ENCODE results near the gene FXR2. TPM values are rescaled to one million over a fixed set of nuclear protein-coding genes. Genes with fewer than 3 reads are reported as not detected.

FXR2 gene
- total and polyA plus RNA-seq, 2 donors (not counting 3 experiments of a cell fraction or from before 2014, with no cell fraction given), result 40.1 to 48.9 TPM

DNA sequence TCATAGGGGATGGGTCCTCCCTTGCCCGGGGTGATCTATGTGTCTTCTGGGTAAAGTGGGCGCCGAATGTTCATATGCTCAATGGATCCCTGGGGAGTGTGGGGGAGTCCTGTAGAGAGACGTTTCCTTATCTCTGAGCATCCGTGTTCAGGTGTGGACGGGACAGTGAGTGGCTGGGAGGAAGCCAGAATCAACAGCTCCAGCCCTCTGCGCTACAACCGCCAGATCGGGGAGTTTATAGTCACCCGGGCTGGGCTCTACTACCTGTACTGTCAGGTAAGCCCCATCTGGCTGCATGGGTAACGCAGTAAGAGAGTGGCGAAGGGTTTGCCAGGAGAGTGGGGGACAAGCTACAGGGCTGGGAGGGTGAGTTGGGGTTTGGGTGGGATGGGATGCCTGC is 58.1 kb downstream of the FXR2 start:
- BruUV-seq (replicated peaks), result no TSS peak
- ChIA-PET CTCF (interaction anchor here (2.0 to 6.7 kb wide), 3 partner anchors 33 to 41 kb away, joined by 5 to 314 read pairs (median 14); partner anchors contain the start of gene SOX15), POLR2A (no interaction called here)
- DNase-seq (ENCODE audit: low read depth, low spot score) (no peak), FAIRE-seq (no peak)
- Histone ChIP-seq H3K4me1 (ENCODE audit: control insufficient read depth, extremely low read depth, insufficient read depth, low read length) (peaks cover 25% of the 10 kb centered on the region), H2AFZ (ENCODE audit: low read depth, low read length) (no peak overlapping the region), H3K9ac (replicated peaks; ENCODE audit: extremely low read depth, insufficient read depth, low read length) (no peak overlapping the region), H4K20me1 (replicated peaks; ENCODE audit: control insufficient read depth, extremely low read depth, insufficient read depth, low read length) (no peaks in the 10 kb centered on the region), H3K79me2 (ENCODE audit: control insufficient read depth, insufficient read depth, low read length) (no peaks in the 10 kb centered on the region), H3K9me3 (replicated peaks; ENCODE audit: control insufficient read depth, insufficient read depth, low read length) (no peaks in the 10 kb centered on the region), H3K27ac (ENCODE audit: insufficient read depth, low read depth, low read length) (no peak overlapping the region), H3K36me3 (ENCODE audit: control insufficient read depth in 2 of 2, extremely low read depth in 1 of 2, insufficient read depth in 2 of 2, low read length in 2 of 2) (no peaks in the 10 kb centered on the region), H3K4me2 (ENCODE audit: insufficient read depth, low read length) (no peak overlapping the region), H3K4me3 (replicated peaks in 1 of 3; ENCODE audit: insufficient read depth in 1 of 3, low read depth in 1 of 3, low read length in 3 of 3) (no peak overlapping the region), H3K27me3 (ENCODE audit: control insufficient read depth in 2 of 2, insufficient read depth in 2 of 2, low read length in 2 of 2) (no peaks in the 10 kb centered on the region), H3K9me1 (replicated peaks; ENCODE audit: control insufficient read depth, extremely low read depth, insufficient read depth, low read length) (no peaks in the 10 kb centered on the region)
- intact Hi-C loops (cut with micrococcal nuclease), result no loop called here
- dilution Hi-C loops (cut with MboI; ENCODE audit: extremely low pct_ligation_motif_present, low sequenced_read_pairs), result no loop called here
- TF ChIP-seq GATA2 (IDR thresholded peaks at IDR 0.05; ENCODE audit: insufficient read depth, insufficient read length, low read depth, low read length) (no peak), MYC (IDR thresholded peaks at IDR 0.05; ENCODE audit: low read depth, low read length) (no peak), JUN (IDR thresholded peaks at IDR 0.05; ENCODE audit: borderline replicate concordance, insufficient read depth, insufficient read length, low read depth) (no peak), POLR2AphosphoS5 (IDR thresholded peaks at IDR 0.05; ENCODE audit: insufficient read depth, low read depth, low read length) (no peak)
- TF ChIP-seq, protein P1, sequence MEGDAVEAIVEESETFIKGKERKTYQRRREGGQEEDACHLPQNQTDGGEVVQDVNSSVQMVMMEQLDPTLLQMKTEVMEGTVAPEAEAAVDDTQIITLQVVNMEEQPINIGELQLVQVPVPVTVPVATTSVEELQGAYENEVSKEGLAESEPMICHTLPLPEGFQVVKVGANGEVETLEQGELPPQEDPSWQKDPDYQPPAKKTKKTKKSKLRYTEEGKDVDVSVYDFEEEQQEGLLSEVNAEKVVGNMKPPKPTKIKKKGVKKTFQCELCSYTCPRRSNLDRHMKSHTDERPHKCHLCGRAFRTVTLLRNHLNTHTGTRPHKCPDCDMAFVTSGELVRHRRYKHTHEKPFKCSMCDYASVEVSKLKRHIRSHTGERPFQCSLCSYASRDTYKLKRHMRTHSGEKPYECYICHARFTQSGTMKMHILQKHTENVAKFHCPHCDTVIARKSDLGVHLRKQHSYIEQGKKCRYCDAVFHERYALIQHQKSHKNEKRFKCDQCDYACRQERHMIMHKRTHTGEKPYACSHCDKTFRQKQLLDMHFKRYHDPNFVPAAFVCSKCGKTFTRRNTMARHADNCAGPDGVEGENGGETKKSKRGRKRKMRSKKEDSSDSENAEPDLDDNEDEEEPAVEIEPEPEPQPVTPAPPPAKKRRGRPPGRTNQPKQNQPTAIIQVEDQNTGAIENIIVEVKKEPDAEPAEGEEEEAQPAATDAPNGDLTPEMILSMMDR (IDR thresholded peaks at IDR 0.05; ENCODE audit: extremely low read depth in 1 of 2, insufficient read depth in 1 of 2, low read depth in 1 of 2, low read length in 2 of 2), result no peak

Measured in endothelial cell of umbilical vein (primary cell).